Stimulated activated CD4-positive, alpha-beta T cell treated with anti-CD3 and anti-CD28 coated beads, Interleukin-4, amount 100 ng/mL, for 1 hour (primary cell): Measurements from ENCODE around the gene OR6B1.
"Not testable (repeated sequence)": the region's sequence is repeated elsewhere in the genome, so short reads cannot be mapped to it uniquely, and the experiment has no call there.

Experiments used
- DNase-seq: peaks from one replicate; pipeline ENCODE4 v3.0.0-alpha.2; 2020

OR6B1 gene

GRCh38 chr7:144048648-144049047, 48.5 kb downstream of the OR6B1 start, which contains the start of gene OR2A5:
Gene OR2A5, plus strand, starts transcription at chr7:144048948. Its CDS starts 1,454 bp downstream, at chr7:144050402.
- no peak for DNase-seq

- no peak for DNase-seq
Measured at GRCh38 chr7:144049491-144049890, 49.4 kb downstream of the OR6B1 start.

- no peak for DNase-seq
Measured at GRCh38 chr7:144050093-144050492, 50.0 kb downstream of the OR6B1 start.

- not testable (repeated sequence) for DNase-seq
Measured at GRCh38 chr7:144050884-144051283, 50.8 kb downstream of the OR6B1 start.

GRCh38 chr7:144057954-144058353, 57.8 kb downstream of the OR6B1 start:
- no peak for DNase-seq
